SK-N-MC (cell line): ENCODE data around the gene PPP1R12A.

Experiments
- EZH2 ChIP-seq: fragments of 200-600 bp; sonication (generic); IDR thresholded peaks from one replicate; pipeline ENCODE4 v1.6.1; 2017; ENCODE audit warnings: antibody characterized with exemption
- FOXP2 ChIP-seq: optimal IDR thresholded peaks from 2 replicates; pipeline ENCODE3; 2011; ENCODE audit warnings: mild to moderate bottlenecking, moderate library complexity; ENCODE audit not compliant: insufficient read depth; ENCODE audit errors: extremely low read length, control extremely low read depth
- POLR2AphosphoS5 ChIP-seq: IDR thresholded peaks from 2 replicates; pipeline ENCODE4 v1.6.1; 2012; ENCODE audit warnings: mild to moderate bottlenecking, low read depth, low read length, borderline replicate concordance

GRCh38 chr12:79939728-79940310 lies 4.9 kb upstream of the PPP1R12A start:
- TF ChIP-seq EZH2 = no peak
- no peak for TF ChIP-seq POLR2AphosphoS5
- no peak for TF ChIP-seq FOXP2
